Bone marrow (tissue), 2 donors: ENCODE results near the gene MAST3.
"Not testable (repeated sequence)": the region's sequence is repeated elsewhere in the genome, so short reads cannot be mapped to it uniquely, and the experiment has no call there.

ENCODE experiments used
- DNase-seq, 2 donors: peaks; one replicate each; lab custom pipeline; 2025; lab: John Stamatoyannopoulos, UW

Gene MAST3

GRCh38 chr19:18137657-18138339 is 40.2 kb downstream of the MAST3 start:
- no peak for DNase-seq

GRCh38 chr19:18140473-18140872 is 42.9 kb downstream of the MAST3 start:
- no peak for DNase-seq

- no peak for DNase-seq
Observed at GRCh38 chr19:18141031-18141430, 43.5 kb downstream of the MAST3 start.

- DNase-seq: no peak
Observed at GRCh38 chr19:18143902-18144301, 46.3 kb downstream of the MAST3 start.

GRCh38 chr19:18144361-18144760 is 46.8 kb downstream of the MAST3 start:
- no peak for DNase-seq

- no peak for DNase-seq
Observed at GRCh38 chr19:18144906-18145305, 47.3 kb downstream of the MAST3 start.

- no peak for DNase-seq
Observed at GRCh38 chr19:18145391-18145999, 47.9 kb downstream of the MAST3 start.

- DNase-seq: no peak
Observed at GRCh38 chr19:18147396-18147795, 49.8 kb downstream of the MAST3 start.

GRCh38 chr19:18149596-18149975 is 52.0 kb downstream of the MAST3 start:
- no peak for DNase-seq

GRCh38 chr19:18150776-18151624 is 53.4 kb downstream of the MAST3 start:
- no peak for DNase-seq

GRCh38 chr19:18152442-18152816 is 54.9 kb downstream of the MAST3 start:
- peak; percentile 95 to 99 for DNase-seq

GRCh38 chr19:18152817-18153555 is 55.4 kb downstream of the MAST3 start, which contains the start of gene PIK3R2:
Gene PIK3R2, plus strand, starts transcription at chr19:18153163. Its CDS starts 2,717 bp downstream, at chr19:18155880.
- DNase-seq: peak; percentile 95 to 96

GRCh38 chr19:18153556-18154134 is 56.1 kb downstream of the MAST3 start:
- DNase-seq: no peak

- DNase-seq: no peak
Observed at GRCh38 chr19:18155095-18156087, 57.8 kb downstream of the MAST3 start.

GRCh38 chr19:18156268-18156667 is 58.7 kb downstream of the MAST3 start:
- no peak for DNase-seq

- DNase-seq: no peak
Observed at GRCh38 chr19:18156841-18157464, 59.4 kb downstream of the MAST3 start.

GRCh38 chr19:18157465-18158063 is 60.0 kb downstream of the MAST3 start:
- DNase-seq: no peak

GRCh38 chr19:18158467-18158866 is 60.9 kb downstream of the MAST3 start:
- no peak for DNase-seq

- DNase-seq: not testable (repeated sequence)
Observed at GRCh38 chr19:18159059-18159616, 61.6 kb downstream of the MAST3 start.
